K562 (cell line): Measurements from ENCODE around the gene LRRC41. TPM values are rescaled to one million over a fixed set of nuclear protein-coding genes. Genes with fewer than 3 reads are reported as not detected.

Source experiments
- CCNT2 ChIP-seq: IDR thresholded peaks from 2 replicates; pipeline ENCODE4 v1.6.1; 2011; ENCODE audit warnings: borderline replicate concordance, low read depth, mild to moderate bottlenecking, moderate library complexity, mixed read lengths, low read length; ENCODE audit not compliant: insufficient read length; ENCODE audit errors: extremely low read depth
- E2F5 ChIP-seq: sonication (generic); formaldehyde crosslinking; IDR thresholded peaks from 2 replicates; pipeline ENCODE4 v1.8.0; 2022; ENCODE audit warnings: mild to moderate bottlenecking, missing genetic modification reagents
- FOXM1 ChIP-seq, 2 experiments: fragments of 450-650 bp in 1 of 2; sonication (generic) in 1 of 2; formaldehyde crosslinking in 1 of 2; IDR thresholded peaks; 2 replicates each; pipeline versions ENCODE4 v1.6.1 to v1.9.0; 2017 to 2022; ENCODE audit warnings: low read depth in 2 of 2, mild to moderate bottlenecking in 2 of 2, missing genetic modification reagents in 1 of 2, moderate library complexity in 1 of 2
- HBP1 ChIP-seq: fragments of 450-650 bp; formaldehyde crosslinking; IDR thresholded peaks from 2 replicates; pipeline ENCODE4 v1.4.0; 2022; ENCODE audit warnings: missing genetic modification characterization
- HES1 ChIP-seq: fragments of 450-650 bp; IDR thresholded peaks from 2 replicates; pipeline ENCODE4 v1.6.1; 2016; ENCODE audit warnings: low read depth, mild to moderate bottlenecking, moderate library complexity
- HMBOX1 ChIP-seq: sonication (generic); IDR thresholded peaks from 2 replicates; pipeline ENCODE4 v1.6.1; 2016
- MAFK ChIP-seq: IDR thresholded peaks from 2 replicates; pipeline ENCODE4 v1.6.1; 2011; ENCODE audit warnings: low read length, improper control_type of control experiment
- NFE2 ChIP-seq: IDR thresholded peaks from 2 replicates; pipeline ENCODE4 v1.6.1; 2014; ENCODE audit warnings: antibody characterized with exemption, low read depth
- PCBP1 ChIP-seq: fragments of 200-400 bp; formaldehyde crosslinking; IDR thresholded peaks from 2 replicates; pipeline ENCODE4 v1.6.1; 2018; ENCODE audit warnings: mild to moderate bottlenecking, low read depth, low read length; ENCODE audit not compliant: poor library complexity, severe bottlenecking
- PTBP1 ChIP-seq: fragments of 200-400 bp; formaldehyde crosslinking; IDR thresholded peaks from 2 replicates; pipeline ENCODE4 v1.6.1; 2017; ENCODE audit warnings: low read depth, low read length
- RBFOX2 ChIP-seq: fragments of 200-400 bp; formaldehyde crosslinking; IDR thresholded peaks from 2 replicates; pipeline ENCODE4 v1.6.1; 2017; ENCODE audit warnings: low read depth, mild to moderate bottlenecking, low read length, moderate library complexity
- TFE3 ChIP-seq: fragments of 450-650 bp; formaldehyde crosslinking; IDR thresholded peaks from 2 replicates; pipeline ENCODE4 v1.4.0; 2020; ENCODE audit warnings: mild to moderate bottlenecking, mixed read lengths
- TOE1 ChIP-seq, 2 experiments: fragments of 450-650 bp in 1 of 2; sonication (generic) in 1 of 2; formaldehyde crosslinking in 1 of 2; IDR thresholded peaks; 2 replicates each; pipeline versions ENCODE4 v1.7.1 to v1.8.0; 2016 to 2022; ENCODE audit warnings: borderline replicate concordance in 2 of 2, mild to moderate bottlenecking in 2 of 2, antibody characterized with exemption in 1 of 2, inconsistent platforms in 1 of 2, low read depth in 1 of 2, missing genetic modification reagents in 1 of 2, moderate library complexity in 1 of 2
- UBTF ChIP-seq, 2 experiments: IDR thresholded peaks; 2 replicates each; pipeline ENCODE4 v1.6.1; 2012; ENCODE audit warnings: improper control_type of control experiment in 2 of 2, low read depth in 2 of 2, low read length in 2 of 2, borderline replicate concordance in 1 of 2
- ZNF707 ChIP-seq: fragments of 250-450 bp; sonication (Bioruptor Pico); conservative IDR thresholded peaks from 2 replicates; pipeline ENCODE4 v1.8.0; 2022; ENCODE audit warnings: inconsistent platforms, mild to moderate bottlenecking, moderate library complexity
- polyA plus RNA-seq, 8 experiments: library from polyadenylated mRNA; depleted of rRNA in 4 of 8; stranded (reverse) in 5 of 8; unstranded in 3 of 8; fragments of >200 nt; fragmentation: Nextera tagmentation in 2 of 8; fragmentation: Illumina TruSeq in 1 of 8; extraction: Ambion mirVana in 2 of 8; extraction: Trizol in 1 of 8; gene quantifications; 2 replicates each; pipeline versions ENCODE4 v1.2.1 to v1.2.3, GENCODE V29; 2011 to 2014; ENCODE audit warnings: inconsistent platforms in 1 of 8, missing spikeins in 1 of 8
- total RNA-seq, 7 experiments: library from RNA; depleted of rRNA in 6 of 7; stranded (reverse); fragments of >200 nt in 6 of 7; fragmentation: Illumina TruSeq in 2 of 7; extraction: Trizol in 2 of 7; gene quantifications; 2 replicates each; pipeline versions ENCODE4 v1.2.1 to v1.2.3, GENCODE V29; 2011 to 2021; ENCODE audit warnings: low replicate concordance in 1 of 7
- TF ChIP-seq, protein P1 (sequence below), 2 experiments: fragments of 450-650 bp; IDR thresholded peaks; 2 replicates each; pipeline ENCODE4 v1.6.1; 2016

The LRRC41 gene
- total and polyA plus RNA-seq, 9 of the 15 experiments (the other 6 are each of a cell fraction or from before 2014, with no cell fraction given) = 10.5 to 64.7 (median 44.2) TPM

DNA sequence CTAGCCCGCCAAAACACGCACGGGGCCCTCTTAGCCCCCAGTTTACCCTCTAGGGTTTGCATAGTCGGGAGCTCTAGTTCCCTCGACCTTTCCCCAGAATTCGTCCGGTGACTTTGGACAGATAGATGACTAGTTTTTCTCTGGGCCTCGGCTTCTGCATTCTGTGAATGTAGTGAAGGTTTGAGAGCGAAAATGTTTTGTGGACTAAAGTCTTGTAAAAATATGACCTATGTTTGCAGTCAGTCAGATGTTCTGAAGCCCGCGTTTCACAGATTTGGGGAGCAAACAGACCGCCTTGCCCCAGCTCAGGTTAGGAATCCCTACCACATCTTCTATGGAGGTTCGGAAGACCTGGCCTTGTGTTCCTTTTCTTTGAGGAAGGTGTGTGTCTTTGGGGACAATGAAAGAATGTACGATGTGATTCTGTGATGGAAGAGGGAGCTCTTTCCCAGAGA lies 483 bp upstream of the LRRC41 start (continued):
- TF ChIP-seq PCBP1 = no peak
- no peak for TF ChIP-seq NFE2
- TF ChIP-seq HBP1 = no peak
- TF ChIP-seq RBFOX2 = no peak
- 0 out of 4 replicates have a peak, but pooled peaks of 1 of the 2 experiments have one; percentile 44 for TF ChIP-seq UBTF (IDR thresholded peaks at IDR 0.05; ENCODE audit: borderline replicate concordance in 1 of 2, low read depth in 2 of 2, low read length in 2 of 2)
- no peak for TF ChIP-seq MAFK
- TF ChIP-seq, protein P1, sequence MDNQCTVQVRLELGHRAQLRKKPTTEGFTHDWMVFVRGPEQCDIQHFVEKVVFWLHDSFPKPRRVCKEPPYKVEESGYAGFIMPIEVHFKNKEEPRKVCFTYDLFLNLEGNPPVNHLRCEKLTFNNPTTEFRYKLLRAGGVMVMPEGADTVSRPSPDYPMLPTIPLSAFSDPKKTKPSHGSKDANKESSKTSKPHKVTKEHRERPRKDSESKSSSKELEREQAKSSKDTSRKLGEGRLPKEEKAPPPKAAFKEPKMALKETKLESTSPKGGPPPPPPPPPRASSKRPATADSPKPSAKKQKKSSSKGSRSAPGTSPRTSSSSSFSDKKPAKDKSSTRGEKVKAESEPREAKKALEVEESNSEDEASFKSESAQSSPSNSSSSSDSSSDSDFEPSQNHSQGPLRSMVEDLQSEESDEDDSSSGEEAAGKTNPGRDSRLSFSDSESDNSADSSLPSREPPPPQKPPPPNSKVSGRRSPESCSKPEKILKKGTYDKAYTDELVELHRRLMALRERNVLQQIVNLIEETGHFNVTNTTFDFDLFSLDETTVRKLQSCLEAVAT (IDR thresholded peaks at IDR 0.05) = no peak
- TF ChIP-seq HES1 = no peak
- TF ChIP-seq CCNT2 = no peak
- no peak for TF ChIP-seq ZNF707
- peak; percentile 79 for TF ChIP-seq E2F5 (CRISPR knock-in tag)
- no peak for TF ChIP-seq FOXM1 (IDR thresholded peaks at IDR 0.05; ENCODE audit: low read depth)
- TF ChIP-seq FOXM1 (CRISPR knock-in tag; IDR thresholded peaks at IDR 0.05; ENCODE audit: low read depth) = no peak
- TF ChIP-seq TFE3 = no peak
- TF ChIP-seq PTBP1 = no peak
- 0 out of 2 replicates have a peak, but pooled peaks have one; percentile 30 for TF ChIP-seq HMBOX1
- TF ChIP-seq TOE1 (IDR thresholded peaks at IDR 0.05; ENCODE audit: borderline replicate concordance) = no peak
- TF ChIP-seq TOE1 (CRISPR knock-in tag; IDR thresholded peaks at IDR 0.05; ENCODE audit: borderline replicate concordance, low read depth) = no peak
